ENCODE results near the gene LSM14A. TPM values are rescaled to one million over a fixed set of nuclear protein-coding genes. Genes with fewer than 3 reads are reported as not detected.
"Not testable (repeated sequence)": the region's sequence is repeated elsewhere in the genome, so short reads cannot be mapped to it uniquely, and the experiment has no call there.

Gene LSM14A
- total RNA-seq, 4 donors from 2014 or later: 88.2 to 152 (median 127) TPM

DNA sequence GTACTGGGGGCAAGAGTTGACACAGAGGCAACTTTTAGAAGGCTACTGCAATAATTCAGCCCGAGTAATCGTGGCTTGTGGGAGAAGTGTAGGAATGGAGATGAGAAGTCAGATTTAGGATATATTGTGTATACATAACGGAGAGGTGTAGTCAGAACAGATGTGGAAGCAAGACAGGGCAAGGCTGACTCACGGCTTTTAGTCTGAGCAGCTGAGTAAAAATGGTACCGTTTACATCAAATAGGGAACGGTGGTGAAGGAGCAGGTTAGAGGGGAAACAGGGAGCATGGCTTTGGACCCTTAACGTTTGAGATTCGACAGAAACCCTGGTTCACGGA lies 796 bp upstream of the LSM14A start:
- H3K4me3 ChIP-seq: peak overlapping the region; percentile 85 to 99 (median 90)
- H3K9me3 ChIP-seq: no peaks in the 10 kb centered on the region
- no peaks in the 10 kb centered on the region for H3K27me3 ChIP-seq
- H3K36me3 ChIP-seq: no peaks in the 10 kb centered on the region
- DNase-seq: no peak
- H3K4me1 ChIP-seq: peaks cover 0 to 40% (median 11%) of the 10 kb centered on the region in 4 donors
- H3K27ac ChIP-seq: peak overlapping the region; percentile 96 to 99 (median 99)
- TF ChIP-seq, protein P1, sequence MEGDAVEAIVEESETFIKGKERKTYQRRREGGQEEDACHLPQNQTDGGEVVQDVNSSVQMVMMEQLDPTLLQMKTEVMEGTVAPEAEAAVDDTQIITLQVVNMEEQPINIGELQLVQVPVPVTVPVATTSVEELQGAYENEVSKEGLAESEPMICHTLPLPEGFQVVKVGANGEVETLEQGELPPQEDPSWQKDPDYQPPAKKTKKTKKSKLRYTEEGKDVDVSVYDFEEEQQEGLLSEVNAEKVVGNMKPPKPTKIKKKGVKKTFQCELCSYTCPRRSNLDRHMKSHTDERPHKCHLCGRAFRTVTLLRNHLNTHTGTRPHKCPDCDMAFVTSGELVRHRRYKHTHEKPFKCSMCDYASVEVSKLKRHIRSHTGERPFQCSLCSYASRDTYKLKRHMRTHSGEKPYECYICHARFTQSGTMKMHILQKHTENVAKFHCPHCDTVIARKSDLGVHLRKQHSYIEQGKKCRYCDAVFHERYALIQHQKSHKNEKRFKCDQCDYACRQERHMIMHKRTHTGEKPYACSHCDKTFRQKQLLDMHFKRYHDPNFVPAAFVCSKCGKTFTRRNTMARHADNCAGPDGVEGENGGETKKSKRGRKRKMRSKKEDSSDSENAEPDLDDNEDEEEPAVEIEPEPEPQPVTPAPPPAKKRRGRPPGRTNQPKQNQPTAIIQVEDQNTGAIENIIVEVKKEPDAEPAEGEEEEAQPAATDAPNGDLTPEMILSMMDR (IDR thresholded peaks at IDR 0.05): no peak
- no peak for TF ChIP-seq POLR2A (IDR thresholded peaks at IDR 0.05)

DNA sequence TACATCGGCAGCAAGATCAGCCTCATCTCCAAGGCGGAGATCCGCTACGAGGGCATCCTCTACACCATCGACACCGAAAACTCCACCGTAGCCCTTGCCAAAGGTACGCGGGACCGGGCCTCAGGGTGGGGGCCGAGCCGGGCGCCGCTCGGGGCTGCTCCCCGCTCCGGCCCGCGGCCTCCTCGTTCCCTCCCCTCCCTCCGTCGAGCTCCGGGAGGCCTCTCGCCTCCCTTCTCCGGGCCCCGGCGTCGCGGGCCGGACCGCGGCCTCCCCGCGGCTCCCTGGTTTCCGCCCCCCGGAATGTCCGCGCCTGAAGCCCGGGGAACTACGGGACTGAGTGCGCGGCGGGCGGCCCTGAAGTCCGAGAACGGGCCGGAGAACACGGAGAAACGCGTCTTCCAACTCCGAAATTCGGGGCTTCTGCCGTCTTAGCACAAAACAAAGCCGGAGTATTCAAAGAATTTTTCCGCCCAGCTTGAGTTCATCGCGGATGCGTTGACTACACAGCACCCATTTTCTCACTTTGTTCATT lies 423 bp downstream of the LSM14A start:
- Histone ChIP-seq H3K4me1 (peaks cover 0 to 51% (median 15%) of the 10 kb centered on the region in 4 donors), H3K27ac (peak overlapping the region; percentile 96 to 99 (median 99)), H3K9me3 (no peaks in the 10 kb centered on the region), H3K27me3 (no peaks in the 10 kb centered on the region), H3K36me3 (no peaks in the 10 kb centered on the region), H3K4me3 (peak overlapping the region; percentile 85 to 99 (median 90))
- TF ChIP-seq POLR2A (IDR thresholded peaks at IDR 0.05): no peak
- TF ChIP-seq, protein P1 (IDR thresholded peaks at IDR 0.05): no peak
- peak in 2 of 3 donors; percentile 30 to 52 for DNase-seq

DNA sequence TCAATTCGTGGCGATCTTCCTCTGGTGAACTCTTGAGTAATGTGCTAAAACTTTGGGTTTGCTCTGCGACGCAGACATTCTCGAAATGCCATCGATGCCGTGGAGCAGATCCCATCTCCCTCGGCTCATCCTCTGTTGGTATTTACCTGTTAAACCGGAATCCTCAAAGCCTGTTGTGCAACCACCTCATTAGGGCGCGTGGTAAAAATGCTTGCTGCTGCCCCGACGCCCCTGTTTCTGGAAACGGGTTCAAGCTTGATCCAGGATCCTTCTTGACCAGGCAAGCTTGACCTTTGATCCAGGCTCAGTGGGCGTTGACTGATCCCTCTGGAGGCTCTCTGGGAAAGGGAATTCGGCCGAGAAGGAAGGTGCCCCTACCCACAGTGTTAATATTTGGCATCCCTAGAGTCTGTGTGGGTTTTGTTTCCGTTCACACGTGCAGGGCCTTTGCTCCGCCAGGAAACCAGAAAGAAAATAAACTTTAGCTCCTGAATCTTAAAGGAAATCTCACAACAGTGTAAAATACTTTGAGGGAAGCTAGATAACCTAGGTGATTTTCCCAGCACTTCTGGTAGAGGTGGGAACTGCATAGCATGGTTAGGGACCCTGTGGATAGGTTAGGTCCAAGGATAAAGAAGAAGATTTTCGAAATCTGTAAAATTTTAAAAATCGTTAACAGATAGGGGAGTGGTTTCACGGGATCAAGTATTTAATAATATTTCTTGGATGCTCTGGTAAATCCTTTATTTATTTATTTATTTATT lies 1.1 kb downstream of the LSM14A start:
- DNase-seq: peak; percentile 23 to 84 (median 74)
- peak overlapping the region; percentile 96 to 99 (median 99) for H3K27ac ChIP-seq
- H3K27me3 ChIP-seq: no peaks in the 10 kb centered on the region
- peaks cover 0 to 57% (median 18%) of the 10 kb centered on the region in 4 donors for H3K4me1 ChIP-seq
- no peaks in the 10 kb centered on the region for H3K36me3 ChIP-seq
- peak overlapping the region; percentile 85 to 99 (median 90) for H3K4me3 ChIP-seq
- no peaks in the 10 kb centered on the region for H3K9me3 ChIP-seq
- TF ChIP-seq, protein P1 (IDR thresholded peaks at IDR 0.05): peak in 3 of 6 experiments; percentile 6 to 27 (median 8)
- TF ChIP-seq POLR2A (IDR thresholded peaks at IDR 0.05): no peak

DNA sequence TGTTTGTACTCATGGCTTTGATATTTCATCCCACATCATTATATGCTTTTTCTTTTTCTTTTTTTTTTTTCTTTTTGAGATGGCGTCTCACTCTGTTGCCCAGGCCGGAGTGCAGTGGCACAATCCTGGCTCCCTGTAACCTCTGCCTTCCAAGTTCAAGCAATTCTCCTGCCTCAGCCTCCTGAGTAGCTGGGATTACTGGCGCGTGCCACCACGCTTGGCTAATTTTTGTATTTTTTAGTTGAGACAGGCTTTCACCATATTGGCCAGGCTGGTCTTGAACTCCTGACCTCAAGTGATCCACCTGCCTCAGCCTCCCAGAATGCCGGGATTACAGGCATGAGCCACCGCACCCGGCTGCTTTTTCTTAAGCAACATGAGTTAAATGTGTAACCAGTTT lies 2.9 kb downstream of the LSM14A start:
- H3K4me1 ChIP-seq: peaks cover 0 to 75% (median 27%) of the 10 kb centered on the region in 4 donors
- H3K27ac ChIP-seq, H3K27me3 ChIP-seq, H3K36me3 ChIP-seq, H3K9me3 ChIP-seq, DNase-seq, H3K4me3 ChIP-seq: not testable (repeated sequence)

DNA sequence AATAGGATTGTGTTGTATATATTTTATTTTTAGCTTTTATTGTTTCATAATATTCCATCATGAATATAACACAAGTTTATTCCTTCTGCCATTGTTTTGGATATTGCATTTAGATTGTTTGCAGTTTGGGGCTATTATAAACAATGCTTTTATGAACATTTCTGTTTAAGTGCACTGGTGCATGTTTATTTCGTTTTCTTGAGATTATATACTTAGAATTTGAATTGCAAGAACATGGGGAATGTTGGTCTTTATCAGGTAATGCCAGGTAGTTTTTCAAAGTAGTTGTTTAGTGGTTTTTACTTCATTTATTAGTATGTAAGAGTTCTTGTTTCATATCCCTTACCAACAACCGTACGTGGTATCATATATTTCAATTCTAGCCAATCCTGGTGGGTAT lies 4.3 kb downstream of the LSM14A start:
- Histone ChIP-seq H3K4me3 (no peak overlapping the region), H3K27ac (no peak overlapping the region), H3K27me3 (no peaks in the 10 kb centered on the region), H3K4me1 (peaks cover 0 to 83% (median 28%) of the 10 kb centered on the region in 4 donors), H3K9me3 (no peaks in the 10 kb centered on the region), H3K36me3 (peaks cover 0 to 5% (median 0%) of the 10 kb centered on the region in 3 donors)
- DNase-seq: no peak
- no peak for TF ChIP-seq POLR2A (IDR thresholded peaks at IDR 0.05)
- TF ChIP-seq, protein P1 (IDR thresholded peaks at IDR 0.05): no peak

DNA sequence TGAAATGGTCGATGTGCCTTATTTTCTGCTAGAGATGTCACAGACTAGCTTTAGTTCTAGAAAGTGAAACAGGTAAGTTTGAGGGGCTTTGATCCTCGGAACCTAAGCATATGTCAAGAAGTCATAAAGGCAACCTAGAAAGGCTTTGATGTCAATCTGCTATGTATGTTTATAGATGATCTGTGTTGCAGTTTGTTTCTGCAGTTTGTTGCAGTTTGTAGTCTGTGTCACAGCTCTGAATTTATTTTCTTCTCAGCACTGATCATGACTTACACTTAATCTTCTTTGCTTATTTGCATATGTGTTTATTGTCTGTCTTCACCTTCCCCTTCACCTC lies 5.9 kb downstream of the LSM14A start:
- Histone ChIP-seq H3K4me3 (peak overlapping the region in 1 of 4 donors; percentile 15), H3K27ac (peak overlapping the region in 1 of 4 donors; percentile 50), H3K9me3 (no peaks in the 10 kb centered on the region), H3K4me1 (peaks cover 0 to 85% (median 28%) of the 10 kb centered on the region in 4 donors), H3K27me3 (no peaks in the 10 kb centered on the region), H3K36me3 (peaks cover 0 to 5% (median 0%) of the 10 kb centered on the region in 3 donors)
- TF ChIP-seq, protein P1 (IDR thresholded peaks at IDR 0.05): no peak
- no peak for TF ChIP-seq POLR2A (IDR thresholded peaks at IDR 0.05)
- no peak for DNase-seq

All from Peyer's patch (tissue), 4 donors.